Measurements from ENCODE around the gene NRAS.

DNA sequence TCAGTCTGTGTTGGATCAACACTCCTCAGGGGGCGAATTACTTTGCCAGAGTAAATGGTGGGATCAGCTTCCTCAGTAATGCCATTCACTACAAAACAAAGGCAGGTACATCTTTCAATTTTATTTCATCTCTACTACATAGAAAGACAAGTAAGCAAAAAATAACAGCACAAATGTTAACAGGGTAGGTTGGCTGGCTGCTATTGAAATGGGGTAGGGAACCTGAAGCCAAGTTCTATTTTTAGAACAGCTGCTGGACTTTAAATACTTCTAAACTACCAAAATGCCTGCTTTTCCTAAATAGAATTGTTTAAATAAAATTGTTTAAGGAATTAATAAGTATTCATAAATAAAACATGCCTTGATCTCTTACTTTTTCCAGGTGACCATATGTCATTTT lies 7.3 kb upstream of the NRAS start:
- TF ChIP-seq, protein P1, sequence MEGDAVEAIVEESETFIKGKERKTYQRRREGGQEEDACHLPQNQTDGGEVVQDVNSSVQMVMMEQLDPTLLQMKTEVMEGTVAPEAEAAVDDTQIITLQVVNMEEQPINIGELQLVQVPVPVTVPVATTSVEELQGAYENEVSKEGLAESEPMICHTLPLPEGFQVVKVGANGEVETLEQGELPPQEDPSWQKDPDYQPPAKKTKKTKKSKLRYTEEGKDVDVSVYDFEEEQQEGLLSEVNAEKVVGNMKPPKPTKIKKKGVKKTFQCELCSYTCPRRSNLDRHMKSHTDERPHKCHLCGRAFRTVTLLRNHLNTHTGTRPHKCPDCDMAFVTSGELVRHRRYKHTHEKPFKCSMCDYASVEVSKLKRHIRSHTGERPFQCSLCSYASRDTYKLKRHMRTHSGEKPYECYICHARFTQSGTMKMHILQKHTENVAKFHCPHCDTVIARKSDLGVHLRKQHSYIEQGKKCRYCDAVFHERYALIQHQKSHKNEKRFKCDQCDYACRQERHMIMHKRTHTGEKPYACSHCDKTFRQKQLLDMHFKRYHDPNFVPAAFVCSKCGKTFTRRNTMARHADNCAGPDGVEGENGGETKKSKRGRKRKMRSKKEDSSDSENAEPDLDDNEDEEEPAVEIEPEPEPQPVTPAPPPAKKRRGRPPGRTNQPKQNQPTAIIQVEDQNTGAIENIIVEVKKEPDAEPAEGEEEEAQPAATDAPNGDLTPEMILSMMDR (tag by site-specific recombination; IDR thresholded peaks at IDR 0.05), result no peak
- TF ChIP-seq, protein P2, sequence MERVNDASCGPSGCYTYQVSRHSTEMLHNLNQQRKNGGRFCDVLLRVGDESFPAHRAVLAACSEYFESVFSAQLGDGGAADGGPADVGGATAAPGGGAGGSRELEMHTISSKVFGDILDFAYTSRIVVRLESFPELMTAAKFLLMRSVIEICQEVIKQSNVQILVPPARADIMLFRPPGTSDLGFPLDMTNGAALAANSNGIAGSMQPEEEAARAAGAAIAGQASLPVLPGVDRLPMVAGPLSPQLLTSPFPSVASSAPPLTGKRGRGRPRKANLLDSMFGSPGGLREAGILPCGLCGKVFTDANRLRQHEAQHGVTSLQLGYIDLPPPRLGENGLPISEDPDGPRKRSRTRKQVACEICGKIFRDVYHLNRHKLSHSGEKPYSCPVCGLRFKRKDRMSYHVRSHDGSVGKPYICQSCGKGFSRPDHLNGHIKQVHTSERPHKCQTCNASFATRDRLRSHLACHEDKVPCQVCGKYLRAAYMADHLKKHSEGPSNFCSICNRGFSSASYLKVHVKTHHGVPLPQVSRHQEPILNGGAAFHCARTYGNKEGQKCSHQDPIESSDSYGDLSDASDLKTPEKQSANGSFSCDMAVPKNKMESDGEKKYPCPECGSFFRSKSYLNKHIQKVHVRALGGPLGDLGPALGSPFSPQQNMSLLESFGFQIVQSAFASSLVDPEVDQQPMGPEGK (tag by site-specific recombination; IDR thresholded peaks at IDR 0.05), result no peak
- no peak for TF ChIP-seq OSR2 (tag by site-specific recombination; IDR thresholded peaks at IDR 0.05)
- no peak for TF ChIP-seq ZBTB8A (tag by site-specific recombination; IDR thresholded peaks at IDR 0.05)
- TF ChIP-seq, protein P3, sequence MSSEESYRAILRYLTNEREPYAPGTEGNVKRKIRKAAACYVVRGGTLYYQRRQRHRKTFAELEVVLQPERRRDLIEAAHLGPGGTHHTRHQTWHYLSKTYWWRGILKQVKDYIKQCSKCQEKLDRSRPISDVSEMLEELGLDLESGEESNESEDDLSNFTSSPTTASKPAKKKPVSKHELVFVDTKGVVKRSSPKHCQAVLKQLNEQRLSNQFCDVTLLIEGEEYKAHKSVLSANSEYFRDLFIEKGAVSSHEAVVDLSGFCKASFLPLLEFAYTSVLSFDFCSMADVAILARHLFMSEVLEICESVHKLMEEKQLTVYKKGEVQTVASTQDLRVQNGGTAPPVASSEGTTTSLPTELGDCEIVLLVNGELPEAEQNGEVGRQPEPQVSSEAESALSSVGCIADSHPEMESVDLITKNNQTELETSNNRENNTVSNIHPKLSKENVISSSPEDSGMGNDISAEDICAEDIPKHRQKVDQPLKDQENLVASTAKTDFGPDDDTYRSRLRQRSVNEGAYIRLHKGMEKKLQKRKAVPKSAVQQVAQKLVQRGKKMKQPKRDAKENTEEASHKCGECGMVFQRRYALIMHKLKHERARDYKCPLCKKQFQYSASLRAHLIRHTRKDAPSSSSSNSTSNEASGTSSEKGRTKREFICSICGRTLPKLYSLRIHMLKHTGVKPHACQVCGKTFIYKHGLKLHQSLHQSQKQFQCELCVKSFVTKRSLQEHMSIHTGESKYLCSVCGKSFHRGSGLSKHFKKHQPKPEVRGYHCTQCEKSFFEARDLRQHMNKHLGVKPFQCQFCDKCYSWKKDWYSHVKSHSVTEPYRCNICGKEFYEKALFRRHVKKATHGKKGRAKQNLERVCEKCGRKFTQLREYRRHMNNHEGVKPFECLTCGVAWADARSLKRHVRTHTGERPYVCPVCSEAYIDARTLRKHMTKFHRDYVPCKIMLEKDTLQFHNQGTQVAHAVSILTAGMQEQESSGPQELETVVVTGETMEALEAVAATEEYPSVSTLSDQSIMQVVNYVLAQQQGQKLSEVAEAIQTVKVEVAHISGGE (tag by site-specific recombination; conservative IDR thresholded peaks at IDR 0.05; ENCODE audit: low read depth), result no peak
- TF ChIP-seq KLF9 (tag by site-specific recombination; IDR thresholded peaks at IDR 0.05; ENCODE audit: low read depth), result no peak
- TF ChIP-seq, protein P4, sequence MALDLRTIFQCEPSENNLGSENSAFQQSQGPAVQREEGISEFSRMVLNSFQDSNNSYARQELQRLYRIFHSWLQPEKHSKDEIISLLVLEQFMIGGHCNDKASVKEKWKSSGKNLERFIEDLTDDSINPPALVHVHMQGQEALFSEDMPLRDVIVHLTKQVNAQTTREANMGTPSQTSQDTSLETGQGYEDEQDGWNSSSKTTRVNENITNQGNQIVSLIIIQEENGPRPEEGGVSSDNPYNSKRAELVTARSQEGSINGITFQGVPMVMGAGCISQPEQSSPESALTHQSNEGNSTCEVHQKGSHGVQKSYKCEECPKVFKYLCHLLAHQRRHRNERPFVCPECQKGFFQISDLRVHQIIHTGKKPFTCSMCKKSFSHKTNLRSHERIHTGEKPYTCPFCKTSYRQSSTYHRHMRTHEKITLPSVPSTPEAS (tag by site-specific recombination; IDR thresholded peaks at IDR 0.05), result no peak
- TF ChIP-seq ZNF747 (tag by site-specific recombination; IDR thresholded peaks at IDR 0.05), result no peak
- TF ChIP-seq ZNF274 (IDR thresholded peaks at IDR 0.05; ENCODE audit: low read length), result no peak
- TF ChIP-seq ZNF274 (tag by site-specific recombination; IDR thresholded peaks at IDR 0.05; ENCODE audit: borderline replicate concordance), result no peak
